Body of pancreas (tissue), 4 donors: ENCODE results near the gene ELAC2. TPM values are rescaled to one million over a fixed set of nuclear protein-coding genes. Genes with fewer than 3 reads are reported as not detected.

ENCODE experiments used
- ATAC-seq: fragments of 150-250 bp; one replicate; pipeline ENCODE4 v1.9.1; 2016
- DNase-seq, 4 donors: peaks; one replicate each; pipeline ENCODE4 v3.0.0-alpha.2; 2019
- H3K27ac ChIP-seq, 4 donors: fragments of 200-600 bp; sonication (generic); 1 replicate in 3 of 4; 2 replicates in 1 of 4; pipeline versions ENCODE4 v1.5.1 to v1.6.1; 2016 to 2019; ENCODE audit warnings: mild to moderate bottlenecking in 1 of 4, mixed read lengths in 1 of 4, moderate library complexity in 1 of 4
- H3K27me3 ChIP-seq, 2 donors: fragments of 200-600 bp; sonication (generic); one replicate each; pipeline ENCODE4 v1.6.0; 2016; ENCODE audit warnings: mild to moderate bottlenecking in 1 of 2
- H3K36me3 ChIP-seq, 2 donors: fragments of 200-600 bp; sonication (generic); replicated peaks in 1 of 2; 2 replicates each; pipeline ENCODE4 v1.5.1; 2016; ENCODE audit warnings: low read depth in 2 of 2; ENCODE audit not compliant: insufficient read depth in 1 of 2
- H3K4me1 ChIP-seq: fragments of 200-600 bp; sonication (generic); one replicate; pipeline ENCODE4 v1.6.0; 2016
- H3K4me3 ChIP-seq, 2 donors: fragments of 200-600 bp; sonication (generic); 1 replicate in 1 of 2; 2 replicates in 1 of 2; pipeline ENCODE4 v1.5.1; 2016 to 2019
- H3K9me3 ChIP-seq, 3 donors: fragments of 200-600 bp; sonication (generic); 1 replicate in 2 of 3; 2 replicates in 1 of 3; pipeline ENCODE4 v1.5.1; 2016
- POLR2A ChIP-seq, 3 donors: fragments of 450-650 bp; IDR thresholded peaks; one replicate each; pipeline ENCODE4 v1.6.1; 2016; ENCODE audit warnings: antibody characterized with exemption in 3 of 3, mild to moderate bottlenecking in 2 of 3
- WGBS, 2 donors: methylation state at CpG; one replicate each; pipeline ENCODE4 v1.1.5; 2017; 5-methylcytosine and 5-hydroxymethylcytosine counted together
- intact Hi-C: fragments of 100-400 bp; cut with DNase I; formaldehyde crosslinking; loops from one replicate; pipeline ENCODE4 v1.15.1; 2023
- total RNA-seq, 2 donors: library from RNA; depleted of rRNA; stranded (reverse); fragments of >200 nt; gene quantifications; one replicate each; pipeline ENCODE4 v1.1.0, GENCODE V29; 2016
- TF ChIP-seq, protein P1 (sequence below), 7 experiments: fragments of 450-650 bp in 4 of 7; fragments of 200-600 bp in 3 of 7; sonication (generic) in 3 of 7; IDR thresholded peaks; one replicate each; pipeline ENCODE4 v1.5.1; 2016 to 2019; ENCODE audit warnings: antibody characterized with exemption in 7 of 7

The ELAC2 gene
- total RNA-seq, 2 donors from 2014 or later, result 31.6 to 52.1 TPM

DNA sequence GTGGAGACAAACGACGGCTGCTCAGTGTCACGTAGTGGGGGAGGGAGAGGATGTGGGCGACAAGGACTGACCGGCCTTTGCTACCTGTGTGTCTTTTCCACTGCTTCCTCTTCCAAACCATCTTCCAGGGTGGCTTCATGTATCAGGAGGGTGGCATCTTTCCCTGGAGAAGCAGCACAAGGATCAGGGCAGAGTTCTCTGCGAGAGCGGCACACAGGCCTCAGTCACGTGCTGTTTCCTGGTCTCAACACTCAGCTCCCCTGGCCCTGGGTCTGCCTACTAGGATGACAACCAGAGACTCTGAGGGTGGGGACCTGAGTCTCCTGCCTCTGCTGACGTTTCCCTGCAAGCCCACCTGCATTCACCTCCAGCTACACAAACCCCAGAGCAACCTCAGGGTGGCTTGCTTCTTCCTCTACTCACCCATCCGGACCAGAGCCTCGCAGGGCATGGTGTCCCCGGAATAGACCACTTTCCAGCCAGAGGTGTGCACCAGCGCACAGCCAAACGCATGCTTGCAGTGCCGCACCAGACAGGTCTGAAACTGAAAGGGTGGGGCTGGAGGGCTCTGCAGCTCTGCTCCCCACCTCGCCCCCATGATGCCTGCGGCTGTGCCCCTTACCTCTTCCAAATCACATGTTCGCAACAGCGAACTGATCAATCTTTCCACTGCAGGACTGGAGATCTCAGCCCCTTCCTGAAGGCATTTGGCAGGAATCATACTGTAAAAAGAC lies 23.3 kb downstream of the ELAC2 start:
- intact Hi-C loops, result no loop called here
- H3K9me3 ChIP-seq, result no peaks in the 10 kb centered on the region

DNA sequence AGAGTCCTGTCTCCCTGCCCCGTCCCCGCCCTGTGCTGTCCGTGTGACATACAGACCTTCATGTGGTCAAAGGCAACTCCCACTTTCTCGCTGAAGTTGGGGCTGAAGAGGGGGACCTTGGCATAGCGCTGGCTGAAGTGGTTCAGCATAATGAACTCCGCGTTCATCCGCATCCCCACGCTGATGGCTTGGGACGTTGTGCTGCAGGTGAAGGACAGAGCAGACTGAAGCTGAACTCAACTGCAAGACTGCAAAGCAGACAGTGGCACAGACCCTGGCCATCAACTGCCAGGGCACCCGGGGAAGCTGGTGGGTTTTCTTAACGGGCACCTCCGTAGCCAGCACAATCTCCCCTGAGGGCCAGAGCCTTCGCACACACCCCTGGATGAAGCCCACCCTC lies 24.2 kb downstream of the ELAC2 start:
- 90 to 96% methylated on average over 8 to 14 of the region's 14 CpGs for WGBS, 2 donors
- H3K27me3 ChIP-seq, result no peaks in the 10 kb centered on the region
- ATAC-seq, result no peak
- intact Hi-C loops, result no loop called here
- TF ChIP-seq, protein P1, sequence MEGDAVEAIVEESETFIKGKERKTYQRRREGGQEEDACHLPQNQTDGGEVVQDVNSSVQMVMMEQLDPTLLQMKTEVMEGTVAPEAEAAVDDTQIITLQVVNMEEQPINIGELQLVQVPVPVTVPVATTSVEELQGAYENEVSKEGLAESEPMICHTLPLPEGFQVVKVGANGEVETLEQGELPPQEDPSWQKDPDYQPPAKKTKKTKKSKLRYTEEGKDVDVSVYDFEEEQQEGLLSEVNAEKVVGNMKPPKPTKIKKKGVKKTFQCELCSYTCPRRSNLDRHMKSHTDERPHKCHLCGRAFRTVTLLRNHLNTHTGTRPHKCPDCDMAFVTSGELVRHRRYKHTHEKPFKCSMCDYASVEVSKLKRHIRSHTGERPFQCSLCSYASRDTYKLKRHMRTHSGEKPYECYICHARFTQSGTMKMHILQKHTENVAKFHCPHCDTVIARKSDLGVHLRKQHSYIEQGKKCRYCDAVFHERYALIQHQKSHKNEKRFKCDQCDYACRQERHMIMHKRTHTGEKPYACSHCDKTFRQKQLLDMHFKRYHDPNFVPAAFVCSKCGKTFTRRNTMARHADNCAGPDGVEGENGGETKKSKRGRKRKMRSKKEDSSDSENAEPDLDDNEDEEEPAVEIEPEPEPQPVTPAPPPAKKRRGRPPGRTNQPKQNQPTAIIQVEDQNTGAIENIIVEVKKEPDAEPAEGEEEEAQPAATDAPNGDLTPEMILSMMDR (IDR thresholded peaks at IDR 0.05), result no peak
- TF ChIP-seq POLR2A (IDR thresholded peaks at IDR 0.05), result no peak
- no peaks in the 10 kb centered on the region for H3K9me3 ChIP-seq
- no peak overlapping the region for H3K4me3 ChIP-seq
- H3K4me1 ChIP-seq, result no peaks in the 10 kb centered on the region
- no peak overlapping the region for H3K27ac ChIP-seq
- peaks cover 44 to 62% of the 10 kb centered on the region in 2 donors for H3K36me3 ChIP-seq
- DNase-seq, result no peak

More for the DNA sequence above, 23.3 kb downstream of the ELAC2 start:
- WGBS, 2 donors, result 91 to 92% methylated on average over 19 of the region's 19 CpGs
- ATAC-seq (no peak), DNase-seq (no peak)
- H3K36me3 ChIP-seq, result peaks cover 46 to 68% of the 10 kb centered on the region in 2 donors
- H3K4me3 ChIP-seq, result no peak overlapping the region
- H3K27ac ChIP-seq, result no peak overlapping the region
- no peaks in the 10 kb centered on the region for H3K27me3 ChIP-seq
- TF ChIP-seq POLR2A (IDR thresholded peaks at IDR 0.05), result no peak
- TF ChIP-seq, protein P1 (IDR thresholded peaks at IDR 0.05), result no peak
- no peaks in the 10 kb centered on the region for H3K4me1 ChIP-seq

DNA sequence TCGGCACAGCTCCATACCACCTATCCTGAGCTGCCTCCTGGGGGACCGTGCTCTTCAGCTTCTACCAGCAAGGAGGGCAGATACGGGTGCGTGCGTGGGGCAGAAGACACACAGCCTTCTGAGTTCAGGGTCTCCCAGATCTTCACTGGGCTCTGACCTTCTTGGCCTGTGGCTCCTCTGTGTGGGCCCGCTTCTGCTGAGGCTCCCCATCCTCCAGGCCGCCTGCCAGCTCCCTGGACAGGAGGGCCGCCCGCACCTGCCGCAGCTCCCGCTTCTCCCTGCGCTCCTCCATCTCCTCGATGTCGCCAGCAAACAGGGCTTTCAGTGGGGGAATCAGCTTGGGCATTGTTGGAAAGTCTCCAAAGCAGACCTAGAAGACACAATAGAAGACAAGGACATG lies 25.2 kb downstream of the ELAC2 start:
- Histone ChIP-seq H3K27ac (no peak overlapping the region), H3K27me3 (no peaks in the 10 kb centered on the region), H3K4me3 (no peak overlapping the region), H3K4me1 (no peaks in the 10 kb centered on the region), H3K36me3 (peaks cover 40 to 56% of the 10 kb centered on the region in 2 donors), H3K9me3 (no peaks in the 10 kb centered on the region)
- intact Hi-C loops, result no loop called here
- DNase-seq (no peak), ATAC-seq (no peak)
- TF ChIP-seq POLR2A (IDR thresholded peaks at IDR 0.05), result no peak
- TF ChIP-seq, protein P1 (IDR thresholded peaks at IDR 0.05), result no peak
- WGBS, 2 donors, result 87 to 89% methylated on average over 11 to 14 of the region's 14 CpGs

DNA sequence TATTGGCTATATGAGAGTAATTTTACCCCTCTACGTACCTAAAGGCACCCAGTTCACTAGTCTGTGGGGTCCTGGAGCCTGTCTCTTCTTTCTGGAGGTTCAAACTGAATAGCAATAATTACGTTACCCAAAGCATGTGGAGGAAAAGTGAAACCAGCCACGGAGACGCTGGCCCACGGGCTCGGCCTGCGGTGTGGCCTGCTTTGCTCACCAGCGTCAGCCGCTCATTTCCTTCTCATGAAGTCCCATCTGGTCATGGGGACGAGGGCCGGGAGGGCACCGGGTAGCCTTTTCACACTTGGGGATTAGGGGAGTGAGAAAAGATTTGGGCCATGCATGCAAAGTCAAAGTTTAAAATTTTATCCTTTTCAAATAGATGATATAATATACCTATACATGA lies 26.9 kb downstream of the ELAC2 start:
- DNase-seq (no peak), ATAC-seq (no peak)
- TF ChIP-seq POLR2A (IDR thresholded peaks at IDR 0.05), result no peak
- TF ChIP-seq, protein P1 (IDR thresholded peaks at IDR 0.05), result no peak
- H3K27me3 ChIP-seq, result no peaks in the 10 kb centered on the region
- H3K4me3 ChIP-seq, result no peak overlapping the region
- no peaks in the 10 kb centered on the region for H3K4me1 ChIP-seq
- intact Hi-C loops, result no loop called here
- H3K9me3 ChIP-seq, result no peaks in the 10 kb centered on the region
- peaks cover 28 to 44% of the 10 kb centered on the region in 2 donors for H3K36me3 ChIP-seq
- H3K27ac ChIP-seq, result no peak overlapping the region
- WGBS, 2 donors, result 94 to 96% methylated on average over 12 of the region's 12 CpGs
